VCaP (cell line): ENCODE results near the gene RHOT2.

ENCODE experiments used
- H3K27ac ChIP-seq: fragments of 450-650 bp; 2 replicates; pipeline ENCODE4 v1.5.1; 2017
- CTCF ChIP-seq: fragments of 450-650 bp; conservative IDR thresholded peaks from 2 replicates; pipeline ENCODE4 v1.5.1; 2017; ENCODE audit warnings: mild to moderate bottlenecking, moderate library complexity

Gene RHOT2

GRCh38 chr16:695355-696089, 27.6 kb downstream of the RHOT2 start:
- no peak for TF ChIP-seq CTCF
- H3K27ac ChIP-seq = no peak overlapping the region

- TF ChIP-seq CTCF = no peak
- H3K27ac ChIP-seq = no peak overlapping the region
Observed at GRCh38 chr16:698911-699671, 31.2 kb downstream of the RHOT2 start.

GRCh38 chr16:700684-701584, 33.0 kb downstream of the RHOT2 start:
- TF ChIP-seq CTCF = no peak
- H3K27ac ChIP-seq = no peak overlapping the region

GRCh38 chr16:702341-702740, 34.4 kb downstream of the RHOT2 start:
- no peak overlapping the region for H3K27ac ChIP-seq
- TF ChIP-seq CTCF = no peak

GRCh38 chr16:703406-703805, 35.5 kb downstream of the RHOT2 start:
- TF ChIP-seq CTCF = no peak
- H3K27ac ChIP-seq = peak overlapping the region; percentile 87; the same call in 1 of the 2 replicates

GRCh38 chr16:704047-704446, 36.1 kb downstream of the RHOT2 start:
- H3K27ac ChIP-seq = peak overlapping the region; percentile 87
- TF ChIP-seq CTCF = no peak
